ENCODE data around the gene TPRG1. TPM values are rescaled to one million over a fixed set of nuclear protein-coding genes. Genes with fewer than 3 reads are reported as not detected.

The TPRG1 gene
- total and polyA plus RNA-seq, 2 of the 8 experiments (the other 6 are each of a cell fraction or from before 2014, with no cell fraction given), result 0.37 to 0.47 TPM

GRCh38 chr3:189143771-189144170, 28.0 kb upstream of the TPRG1 start:
- no peak overlapping the region for H3K27ac ChIP-seq (ENCODE audit: low read depth, low read length)
- no peaks in the 10 kb centered on the region for H3K23me2 ChIP-seq (ENCODE audit: low read depth, low read length)
- ChIA-PET POLR2A (ENCODE audit: partially characterized antibody) (no interaction called here), CTCF (ENCODE audit: partially characterized antibody) (interaction anchor here (0.6 to 2.0 kb wide), 4 partner anchors 26 to 1235 kb away, joined by 3 to 5 read pairs (median 4); no protein-coding TSS in a partner anchor)
- no peak overlapping the region for H4K91ac ChIP-seq (replicated peaks; ENCODE audit: insufficient read length, low read length)
- H3K23ac ChIP-seq (ENCODE audit: insufficient read length), result no peak overlapping the region
- H3K27me3 ChIP-seq (replicated peaks in 1 of 4; ENCODE audit: control insufficient read depth in 3 of 4, extremely low read depth in 1 of 4, insufficient read depth in 3 of 4, low read length in 3 of 4), result no peaks in the 10 kb centered on the region
- H3K36me3 ChIP-seq (ENCODE audit: control insufficient read depth in 2 of 4, insufficient read depth in 4 of 4, low read length in 3 of 4), result no peaks in the 10 kb centered on the region
- no peak overlapping the region for H2BK12ac ChIP-seq (ENCODE audit: low read depth, low read length)
- H4K8ac ChIP-seq (ENCODE audit: extremely low read depth, insufficient read depth, low read length), result no peak overlapping the region
- H3K56ac ChIP-seq (replicated peaks; ENCODE audit: insufficient read length, low read depth, low read length), result no peak overlapping the region
- H2BK15ac ChIP-seq (ENCODE audit: low read length), result no peak overlapping the region
- H3K79me1 ChIP-seq (ENCODE audit: low read depth, low read length), result no peaks in the 10 kb centered on the region
- WGBS, 2 experiments (ENCODE audit: extremely low coverage in 1 of 2, insufficient coverage in 1 of 2, insufficient read length in 1 of 2, insufficient replicate concordance in 2 of 2, low coverage in 1 of 2, low lambda C conversion rate in 2 of 2, missing lambda C conversion rate in 1 of 2), result 89% methylated on average over 3 of the region's 3 CpGs; no CpG with 5 or more reads in 1 of the 2 experiments
- H3K9me3 ChIP-seq (ENCODE audit: insufficient read depth in 2 of 2, low read depth in 1 of 2, low read length in 1 of 2), result no peaks in the 10 kb centered on the region
- H2BK20ac ChIP-seq (ENCODE audit: low read length), result no peak overlapping the region
- no peak overlapping the region for H3K14ac ChIP-seq (ENCODE audit: insufficient read length)
- H4K5ac ChIP-seq (ENCODE audit: insufficient read length, low read depth, low read length), result no peak overlapping the region
- H2AK5ac ChIP-seq (ENCODE audit: low read depth, low read length), result no peak overlapping the region
- no peaks in the 10 kb centered on the region for H4K20me1 ChIP-seq (replicated peaks in 1 of 2; ENCODE audit: control insufficient read depth in 1 of 2, insufficient read depth in 2 of 2, low read length in 2 of 2)
- no peak overlapping the region for H3K4me3 ChIP-seq (ENCODE audit: extremely low read depth in 1 of 4, insufficient read depth in 2 of 4, low read depth in 3 of 4, low read length in 4 of 4)
- no peak overlapping the region for H3K4ac ChIP-seq (replicated peaks; ENCODE audit: insufficient read length, low read depth, low read length)
- H3K4me1 ChIP-seq (replicated peaks in 1 of 4; ENCODE audit: control insufficient read depth in 3 of 4, insufficient read depth in 4 of 4, low read length in 3 of 4), result peaks cover 0 to 5% (median 1%) of the 10 kb centered on the region in 4 experiments; a peak in 3 of 7 replicates
- H2AFZ ChIP-seq (ENCODE audit: low read length), result no peak overlapping the region
- FAIRE-seq, result no peak
- no peak overlapping the region for H3K18ac ChIP-seq (ENCODE audit: extremely low read depth, low read length)
- H3K9ac ChIP-seq (replicated peaks in 1 of 4; ENCODE audit: extremely low read depth in 1 of 4, low read depth in 3 of 4, low read length in 3 of 4), result no peak overlapping the region
- H3K79me2 ChIP-seq (ENCODE audit: control insufficient read depth in 1 of 2, insufficient read depth in 2 of 2, low read length in 2 of 2), result no peaks in the 10 kb centered on the region
- no peak overlapping the region for H2BK5ac ChIP-seq (ENCODE audit: low read depth, low read length)
- H2BK120ac ChIP-seq (replicated peaks; ENCODE audit: low read depth, low read length), result no peak overlapping the region
- DNase-seq (ENCODE audit: low read depth in 1 of 2, low spot score in 2 of 2), result no peak
- H3K4me2 ChIP-seq (ENCODE audit: insufficient read depth in 1 of 2, low read depth in 2 of 2, low read length in 2 of 2), result no peak overlapping the region
- TF ChIP-seq SP2 (IDR thresholded peaks at IDR 0.05; ENCODE audit: low read length), result no peak
- TF ChIP-seq SP1 (IDR thresholded peaks at IDR 0.05; ENCODE audit: low read depth, low read length), result no peak
- TF ChIP-seq JUND (IDR thresholded peaks at IDR 0.05; ENCODE audit: low read length), result no peak
- TF ChIP-seq HDAC2 (IDR thresholded peaks at IDR 0.05; ENCODE audit: borderline replicate concordance in 1 of 2, low read depth in 2 of 2, low read length in 2 of 2), result no peak
- TF ChIP-seq RXRA (IDR thresholded peaks at IDR 0.05; ENCODE audit: insufficient read depth, low read depth, low read length), result no peak
- no peak for TF ChIP-seq YY1 (IDR thresholded peaks at IDR 0.05; ENCODE audit: low read depth, low read length)
- TF ChIP-seq, protein P1, sequence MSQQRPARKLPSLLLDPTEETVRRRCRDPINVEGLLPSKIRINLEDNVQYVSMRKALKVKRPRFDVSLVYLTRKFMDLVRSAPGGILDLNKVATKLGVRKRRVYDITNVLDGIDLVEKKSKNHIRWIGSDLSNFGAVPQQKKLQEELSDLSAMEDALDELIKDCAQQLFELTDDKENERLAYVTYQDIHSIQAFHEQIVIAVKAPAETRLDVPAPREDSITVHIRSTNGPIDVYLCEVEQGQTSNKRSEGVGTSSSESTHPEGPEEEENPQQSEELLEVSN (IDR thresholded peaks at IDR 0.05), result no peak
- no peak for TF ChIP-seq TAF1 (IDR thresholded peaks at IDR 0.05; ENCODE audit: low read depth, low read length)

All from H1 (cell line).